GM12878 (cell line): Measurements from ENCODE around the gene AQP2. TPM values are rescaled to one million over a fixed set of nuclear protein-coding genes. Genes with fewer than 3 reads are reported as not detected.

Experiments
- ATAC-seq: fragments of 200-7000 bp; cut with Tn5 transposase; 3 replicates; pipeline ENCODE4 v1.9.1; 2020; ENCODE audit warnings: mild to moderate bottlenecking, moderate library complexity
- BruUV-seq: library from RNA; stranded (reverse); fragments of 400-500 nt; replicated peaks from 2 replicates; lab custom pipeline; 2021; lab: Mats Ljungman, UMichigan
- CTCF ChIA-PET: fragments of 300-600 bp; sonication (Branson Sonifier 250); formaldehyde crosslinking; extraction: SDS; loops from one replicate; lab custom pipeline; 2021; ENCODE audit warnings: inconsistent platforms; lab: Yijun Ruan, JAX
- POLR2A ChIA-PET: fragments of 350-600 bp; formaldehyde crosslinking; extraction: SDS; loops from one replicate; lab custom pipeline; 2021; ENCODE audit warnings: inconsistent platforms; lab: Charles Lee
- RAD21 ChIA-PET: fragments of 300-600 bp; sonication (Branson Sonifier 250); formaldehyde crosslinking; loops from one replicate; lab custom pipeline; 2023; ENCODE audit warnings: antibody characterized with exemption; ENCODE audit not compliant: unreplicated experiment; lab: Charles Lee
- SMC1A ChIA-PET: fragments of 300-600 bp; sonication (Branson Sonifier 250); formaldehyde crosslinking; loops from one replicate; lab custom pipeline; 2023; ENCODE audit not compliant: unreplicated experiment, uncharacterized antibody; lab: Charles Lee
- DNase-seq: peaks from one replicate; pipeline ENCODE4 v3.0.0-alpha.2; 2011; ENCODE audit warnings: low read depth, low spot score
- FAIRE-seq: peaks from 3 replicates; lab custom pipeline; 2011; peaks lifted over from hg19 to GRCh38; lab: Jason Lieb, UNC
- H2AFZ ChIP-seq: 2 replicates; pipeline ENCODE4 v1.6.0; 2011; ENCODE audit warnings: low read depth, low read length, control low read depth; ENCODE audit not compliant: control insufficient read depth
- H3K27ac ChIP-seq: 2 replicates; pipeline ENCODE4 v1.5.1; 2011; ENCODE audit warnings: control low read depth; ENCODE audit not compliant: control insufficient read depth, insufficient read depth
- H3K27me3 ChIP-seq, 2 experiments: replicated peaks in 1 of 2; 2 replicates each; pipeline versions ENCODE4 v1.6.0 to v1.6.1; 2011; ENCODE audit warnings: low read length in 1 of 2; ENCODE audit not compliant: control insufficient read depth in 2 of 2, insufficient read depth in 2 of 2
- H3K36me3 ChIP-seq, 2 experiments: 2 replicates each; pipeline ENCODE4 v1.5.1; 2011; ENCODE audit warnings: low read length in 1 of 2; ENCODE audit not compliant: control insufficient read depth in 2 of 2, insufficient read depth in 2 of 2
- H3K4me1 ChIP-seq: 2 replicates; pipeline ENCODE4 v1.6.1; 2011; ENCODE audit warnings: mild to moderate bottlenecking, low read length, moderate library complexity, mixed read lengths; ENCODE audit not compliant: control insufficient read depth, insufficient read depth
- H3K4me2 ChIP-seq: 2 replicates; pipeline ENCODE4 v1.6.0; 2011; ENCODE audit warnings: control low read depth; ENCODE audit not compliant: control insufficient read depth, insufficient read depth
- H3K4me3 ChIP-seq: fragments of 200-600 bp; sonication (generic); 2 replicates; pipeline ENCODE4 v1.5.1; 2016
- H3K79me2 ChIP-seq: 2 replicates; pipeline ENCODE4 v1.6.0; 2011; ENCODE audit warnings: low read length; ENCODE audit not compliant: control insufficient read depth, insufficient read depth
- H3K9ac ChIP-seq: 2 replicates; pipeline ENCODE4 v1.8.0; 2011; ENCODE audit warnings: low read length, control low read depth, mixed read lengths; ENCODE audit not compliant: control insufficient read depth, insufficient read depth
- H3K9me3 ChIP-seq: replicated peaks from 3 replicates; pipeline ENCODE4 v1.5.1; 2011; ENCODE audit warnings: mild to moderate bottlenecking, low read length; ENCODE audit not compliant: control insufficient read depth, insufficient read depth
- H4K20me1 ChIP-seq: 2 replicates; pipeline ENCODE4 v1.6.0; 2011; ENCODE audit not compliant: control insufficient read depth, insufficient read depth
- BRCA1 ChIP-seq: IDR thresholded peaks from 2 replicates; pipeline ENCODE4 v1.6.1; 2011; ENCODE audit warnings: low read depth, low read length, improper control_type of control experiment
- CBX3 ChIP-seq: fragments of 200-600 bp; sonication (generic); IDR thresholded peaks from 2 replicates; pipeline ENCODE4 v1.6.1; 2016; ENCODE audit warnings: low read depth, borderline replicate concordance
- IKZF1 ChIP-seq: fragments of 450-650 bp; conservative IDR thresholded peaks from 2 replicates; pipeline ENCODE4 v1.6.1; 2017; ENCODE audit warnings: antibody characterized with exemption, mild to moderate bottlenecking
- KAT2A ChIP-seq: conservative IDR thresholded peaks from 2 replicates; pipeline ENCODE4 v1.6.1; 2011; ENCODE audit warnings: low read depth, low read length; ENCODE audit not compliant: control insufficient read depth
- POLR2A ChIP-seq: IDR thresholded peaks from 2 replicates; pipeline ENCODE4 v1.6.1; 2011; ENCODE audit warnings: low read depth, mild to moderate bottlenecking, low read length
- POLR2AphosphoS5 ChIP-seq: IDR thresholded peaks from 2 replicates; pipeline ENCODE4 v1.6.1; 2011; ENCODE audit warnings: mild to moderate bottlenecking, low read length, inconsistent platforms
- POU2F2 ChIP-seq: IDR thresholded peaks from 3 replicates; pipeline ENCODE4 v1.6.1; 2011; ENCODE audit warnings: low read depth, mild to moderate bottlenecking, low read length, borderline replicate concordance
- SIN3A ChIP-seq: IDR thresholded peaks from 2 replicates; pipeline ENCODE4 v1.6.1; 2012; ENCODE audit warnings: low read depth, low read length, improper control_type of control experiment
- ZNF207 ChIP-seq: fragments of 450-650 bp; IDR thresholded peaks from 2 replicates; pipeline ENCODE4 v1.6.1; 2014; ENCODE audit warnings: antibody characterized with exemption, mild to moderate bottlenecking, borderline replicate concordance
- ZNF24 ChIP-seq: fragments of 450-650 bp; IDR thresholded peaks from 2 replicates; pipeline ENCODE4 v1.6.1; 2017; ENCODE audit warnings: antibody characterized with exemption, mild to moderate bottlenecking
- ZNF384 ChIP-seq: IDR thresholded peaks from 2 replicates; pipeline ENCODE4 v1.6.1; 2012; ENCODE audit warnings: low read depth, mild to moderate bottlenecking, low read length, improper control_type of control experiment, borderline replicate concordance
- ZSCAN29 ChIP-seq: fragments of 450-650 bp; IDR thresholded peaks from 2 replicates; pipeline ENCODE4 v1.6.1; 2017; ENCODE audit warnings: mild to moderate bottlenecking, moderate library complexity
- WGBS: methylation state at CpG from one replicate; pipeline ENCODE4 v1.1.6; 2016; ENCODE audit warnings: low lambda C conversion rate; ENCODE audit not compliant: insufficient replicate concordance, insufficient coverage; ENCODE audit errors: missing lambda C conversion rate; 5-methylcytosine and 5-hydroxymethylcytosine counted together
- in situ Hi-C: fragments of 300-500 bp; cut with MboI; formaldehyde crosslinking; loops from 9 replicates; pipeline ENCODE4 v1.14.3; 2018; ENCODE audit warnings: mixed read lengths
- intact Hi-C: fragments of 100-400 bp; cut with micrococcal nuclease; formaldehyde crosslinking; loops from one replicate; pipeline ENCODE4 v1.14.2; 2022; ENCODE audit not compliant: unreplicated experiment
- polyA plus RNA-seq, 11 experiments: library from polyadenylated mRNA; depleted of rRNA in 4 of 11; unstranded in 6 of 11; stranded (reverse) in 5 of 11; fragments of >200 nt; fragmentation: Nextera tagmentation in 4 of 11; fragmentation: Illumina TruSeq in 1 of 11; extraction: Ambion mirVana in 4 of 11; extraction: Trizol in 1 of 11; gene quantifications; 1 replicate in 1 of 11; 2 replicates in 10 of 11; pipeline versions ENCODE4 v1.2.1 to v1.2.3, GENCODE V29; 2011 to 2016; ENCODE audit warnings: inconsistent platforms in 2 of 11, missing spikeins in 2 of 11, low read depth in 1 of 11
- total RNA-seq, 4 experiments: library from RNA; depleted of rRNA in 3 of 4; stranded (reverse); fragments of >200 nt in 3 of 4; fragmentation: Illumina TruSeq in 1 of 4; extraction: Trizol in 1 of 4; gene quantifications; 2 replicates each; pipeline versions ENCODE4 v1.2.1 to v1.2.3, GENCODE V29; 2013 to 2021
- TF ChIP-seq, protein P1 (sequence below): IDR thresholded peaks from 2 replicates; pipeline ENCODE4 v1.6.1; 2012; ENCODE audit warnings: low read depth, low read length, improper control_type of control experiment

The AQP2 gene
- total and polyA plus RNA-seq, 10 of the 15 experiments (the other 5 are each of a cell fraction or from before 2014, with no cell fraction given), result not detected

DNA sequence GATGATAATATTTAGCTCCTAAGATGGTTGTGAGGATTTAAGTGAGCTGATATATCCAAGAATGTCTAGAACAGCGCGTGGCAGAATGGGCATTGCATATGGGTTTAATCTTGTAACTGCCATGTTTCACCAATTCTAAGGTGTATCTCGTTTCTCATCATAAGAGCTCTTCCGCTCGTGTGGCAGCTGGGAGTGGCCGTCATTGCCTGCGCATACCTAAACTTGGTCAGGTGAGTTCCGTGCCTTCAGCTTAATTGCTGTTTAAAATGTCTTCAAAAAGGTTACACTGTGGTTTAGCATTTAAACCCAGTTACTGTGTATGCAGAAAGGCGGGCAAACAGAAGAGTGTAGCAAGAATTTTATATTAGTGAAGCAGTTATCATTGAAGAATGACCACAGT, 4.5 kb upstream of the AQP2 start:
- peak; percentile 31 for FAIRE-seq
- Histone ChIP-seq H3K79me2 (no peaks in the 10 kb centered on the region), H3K4me1 (no peaks in the 10 kb centered on the region), H3K9ac (no peak overlapping the region), H3K9me3 (no peaks in the 10 kb centered on the region), H3K27me3 (no peaks in the 10 kb centered on the region; a peak in 1 of 4 replicates), H2AFZ (no peak overlapping the region), H3K27ac (no peak overlapping the region), H3K4me3 (no peak overlapping the region), H4K20me1 (no peaks in the 10 kb centered on the region), H3K36me3 (no peaks in the 10 kb centered on the region), H3K4me2 (no peak overlapping the region)
- ChIA-PET RAD21 (interaction anchor here (1.6 kb wide), 1 partner anchor 79 kb away, joined by 4 read pairs; no protein-coding TSS in a partner anchor), POLR2A (interaction anchor here (0.7 kb wide), 1 partner anchor 164 kb away, joined by 3 read pairs; no protein-coding TSS in a partner anchor), CTCF (interaction anchor here (0.7 to 2.8 kb wide), 50 partner anchors 7 to 749 kb away, joined by 3 to 35 read pairs (median 4); partner anchors contain the start of genes BCDIN3D, RACGAP1, SMARCD1 and TMBIM6), SMC1A (interaction anchor here (0.8 to 2.0 kb wide), 8 partner anchors 13 to 135 kb away, joined by 3 to 8 read pairs (median 4); no protein-coding TSS in a partner anchor)
- no peak for TF ChIP-seq ZNF207
- no peak for TF ChIP-seq ZNF24
- no peak for TF ChIP-seq CBX3
- no peak for TF ChIP-seq KAT2A
- no peak for TF ChIP-seq POU2F2
- no peak for TF ChIP-seq SIN3A
- no peak for TF ChIP-seq ZNF384
- no peak for TF ChIP-seq BRCA1
- no peak for TF ChIP-seq IKZF1
- TF ChIP-seq POLR2AphosphoS5, result no peak
- TF ChIP-seq POLR2A, result no peak
- TF ChIP-seq ZSCAN29, result no peak
- TF ChIP-seq, protein P1, sequence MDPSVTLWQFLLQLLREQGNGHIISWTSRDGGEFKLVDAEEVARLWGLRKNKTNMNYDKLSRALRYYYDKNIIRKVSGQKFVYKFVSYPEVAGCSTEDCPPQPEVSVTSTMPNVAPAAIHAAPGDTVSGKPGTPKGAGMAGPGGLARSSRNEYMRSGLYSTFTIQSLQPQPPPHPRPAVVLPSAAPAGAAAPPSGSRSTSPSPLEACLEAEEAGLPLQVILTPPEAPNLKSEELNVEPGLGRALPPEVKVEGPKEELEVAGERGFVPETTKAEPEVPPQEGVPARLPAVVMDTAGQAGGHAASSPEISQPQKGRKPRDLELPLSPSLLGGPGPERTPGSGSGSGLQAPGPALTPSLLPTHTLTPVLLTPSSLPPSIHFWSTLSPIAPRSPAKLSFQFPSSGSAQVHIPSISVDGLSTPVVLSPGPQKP, result no peak
- ATAC-seq, result no peak
- WGBS, result 82% methylated on average over 9 of the region's 9 CpGs
- no TSS peak for BruUV-seq
- no peak for DNase-seq
- intact Hi-C loops (no loop called here), in situ Hi-C loops (no loop called here)
